Heart right ventricle (tissue), 16 donors: ENCODE measurements around the gene APOBEC4. TPM values are rescaled to one million over a fixed set of nuclear protein-coding genes. Genes with fewer than 3 reads are reported as not detected.

Source experiments
- ATAC-seq, 8 donors: fragments of 200-7000 bp; cut with Tn5 transposase; one replicate each; pipeline ENCODE4 v1.9.1; 2020; ENCODE audit warnings: mild to moderate bottlenecking in 8 of 8, moderate library complexity in 8 of 8, moderate number of reproducible peaks in 1 of 8
- DNase-seq, 2 donors: peaks; one replicate each; pipeline ENCODE4 v3.0.0-alpha.2; 2020
- H3K27ac ChIP-seq, 10 donors: fragments of 200-600 bp; sonication (generic) in 2 of 10; one replicate each; pipeline versions ENCODE4 v1.5.0 to v1.8.0; 2020 to 2022; ENCODE audit warnings: mild to moderate bottlenecking in 3 of 10
- H3K27me3 ChIP-seq, 7 donors: fragments of 200-600 bp; one replicate each; pipeline ENCODE4 v1.8.0; 2021 to 2022; ENCODE audit warnings: mild to moderate bottlenecking in 2 of 7
- H3K36me3 ChIP-seq, 9 donors: fragments of 200-600 bp; sonication (generic) in 1 of 9; one replicate each; pipeline versions ENCODE4 v1.5.0 to v1.8.0; 2020 to 2022; ENCODE audit warnings: mild to moderate bottlenecking in 2 of 9
- H3K4me1 ChIP-seq, 9 donors: fragments of 200-600 bp; sonication (generic) in 1 of 9; one replicate each; pipeline versions ENCODE4 v1.5.0 to v1.8.0; 2020 to 2022; ENCODE audit warnings: mild to moderate bottlenecking in 4 of 9
- H3K4me3 ChIP-seq, 10 donors: fragments of 200-600 bp; sonication (generic) in 2 of 10; one replicate each; pipeline versions ENCODE4 v1.5.0 to v1.8.0; 2020 to 2022; ENCODE audit warnings: mild to moderate bottlenecking in 7 of 10, moderate library complexity in 2 of 10
- H3K9me3 ChIP-seq, 11 donors: fragments of 200-600 bp in 10 of 11; sonication (generic) in 2 of 11; one replicate each; pipeline versions ENCODE4 v1.5.0 to v1.8.0; 2013 to 2022; ENCODE audit warnings: mild to moderate bottlenecking in 2 of 11, control low read depth in 1 of 11, moderate library complexity in 1 of 11
- WGBS, 2 donors: extraction: QIAGEN DNeasy Blood & Tissue Kit; methylation state at CpG; one replicate each; pipeline ENCODE4 v1.1.7; 2013; ENCODE audit warnings: inconsistent platforms in 1 of 2; 5-methylcytosine and 5-hydroxymethylcytosine counted together
- intact Hi-C, 10 donors: fragments of 100-400 bp; cut with DNase I; formaldehyde crosslinking; loops; one replicate each; pipeline versions ENCODE4 v1.11.1 to v1.14.2; 2022
- polyA plus RNA-seq, 2 donors: library from polyadenylated mRNA; stranded (reverse); fragments of 200-250 nt; gene quantifications; one replicate each; pipeline ENCODE4 v1.2.3, GENCODE V29; 2013
- total RNA-seq, 10 donors: library from RNA; stranded (reverse); fragmentation: NEBNext Ultra II Directional in 3 of 10; extraction: Animal tissue kit (Norgen Biotek cat#: 25700) in 3 of 10; gene quantifications; one replicate each; pipeline versions ENCODE4 v1.2.1 to v1.2.4, GENCODE V29; 2021 to 2023
- TF ChIP-seq, protein P1 (sequence below), 9 donors: fragments of 200-600 bp; sonication (generic) in 2 of 9; IDR thresholded peaks; one replicate each; pipeline versions ENCODE4 v1.5.0 to v1.8.0; 2021 to 2022; ENCODE audit warnings: antibody characterized with exemption in 9 of 9, mild to moderate bottlenecking in 5 of 9, moderate library complexity in 1 of 9
- donor health status: Arrhythmogenic right ventricular cardiomyopathy.
- donor health status: ischemic (EF 13 %, LVEDD 7.1; RV severe dilation, severe dysfunction).
- donor health status: healthy with polysubstance abuse.
- donor health status: DM: no; HTN: yes; CAD: no.
- donor health status: DM: no; HTN: no; CAD: no.
- donor health status: ischemic (EF 25% LVEDD 6.9; RV normal size, moderate dysfunction).
- donor health status: ischemic (EF 25% LVEDD 5.7; RV mildly dilated, moderate dysfunction).
- donor health status: healthy.
- donor health status: DM: yes; HTN: yes; CAD: no.
- donor health status: Ischemic cardiomyopathy.
- donor health status: ischemic (EF 35%, LVEDD 5.7; RV mildly dilated, moderate dysfunction).
- donor health status: nonischemic (EF 11% LVEDD 7.7; RV severe dilation, severe dysfunction).
- donor health status: DM: yes; HTN: yes; CAD: no.
- donor health status: PGD.
- donor health status: ischemic (EF 29% LVEDD 5.4; RV normal size, mild dysfunction).
- donor health status: nonischemic (EF 23%, LVEDD 6.1; RV moderate dilation, normal function).

The APOBEC4 gene
- total and polyA plus RNA-seq, 12 donors, result not detected

DNA sequence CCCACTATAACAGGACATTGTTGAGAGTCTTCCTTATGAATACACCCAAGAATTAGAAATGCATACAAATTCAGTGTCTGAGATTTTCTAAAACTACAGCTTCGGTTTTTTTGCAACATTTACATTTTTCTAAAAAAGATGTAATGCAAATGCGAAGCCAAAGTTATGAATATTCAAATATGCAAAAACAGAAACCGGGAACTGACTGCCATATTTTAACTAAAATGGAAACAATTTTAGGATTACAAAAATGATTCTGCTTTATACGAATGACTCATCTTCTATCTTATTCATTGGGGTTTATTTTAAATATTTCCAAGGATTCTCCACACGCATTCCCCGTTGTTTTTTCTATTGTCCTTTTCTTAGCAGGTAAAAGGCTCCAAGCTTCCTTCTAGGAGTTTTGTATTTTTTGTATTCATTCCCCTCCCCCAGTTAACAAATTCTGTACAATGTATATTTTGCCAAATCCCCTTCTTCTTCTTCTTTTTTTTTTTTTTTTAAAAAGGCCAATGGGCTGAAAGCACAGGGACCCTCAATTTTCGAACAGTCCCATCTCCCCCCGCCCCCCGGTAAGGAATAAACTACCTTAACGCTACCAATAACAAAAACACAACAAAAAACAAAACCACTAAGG, 18.6 kb downstream of the APOBEC4 start:
- peaks cover 0 to 35% (median 8%) of the 10 kb centered on the region in 9 donors for H3K36me3 ChIP-seq
- H3K4me3 ChIP-seq, result peak overlapping the region; percentile 67 to 92 (median 86)
- peak overlapping the region; percentile 68 to 98 (median 94) for H3K27ac ChIP-seq
- H3K27me3 ChIP-seq, result no peaks in the 10 kb centered on the region
- intact Hi-C loops, result loop anchor here in 6 of 10 donors (2.0 to 10.0 kb wide), 3 partner anchors 160 to 164 kb away; partner anchors contain the start of gene SMG7 (in 5 of the 6)
- ATAC-seq (no peak), DNase-seq (no peak)
- TF ChIP-seq, protein P1, sequence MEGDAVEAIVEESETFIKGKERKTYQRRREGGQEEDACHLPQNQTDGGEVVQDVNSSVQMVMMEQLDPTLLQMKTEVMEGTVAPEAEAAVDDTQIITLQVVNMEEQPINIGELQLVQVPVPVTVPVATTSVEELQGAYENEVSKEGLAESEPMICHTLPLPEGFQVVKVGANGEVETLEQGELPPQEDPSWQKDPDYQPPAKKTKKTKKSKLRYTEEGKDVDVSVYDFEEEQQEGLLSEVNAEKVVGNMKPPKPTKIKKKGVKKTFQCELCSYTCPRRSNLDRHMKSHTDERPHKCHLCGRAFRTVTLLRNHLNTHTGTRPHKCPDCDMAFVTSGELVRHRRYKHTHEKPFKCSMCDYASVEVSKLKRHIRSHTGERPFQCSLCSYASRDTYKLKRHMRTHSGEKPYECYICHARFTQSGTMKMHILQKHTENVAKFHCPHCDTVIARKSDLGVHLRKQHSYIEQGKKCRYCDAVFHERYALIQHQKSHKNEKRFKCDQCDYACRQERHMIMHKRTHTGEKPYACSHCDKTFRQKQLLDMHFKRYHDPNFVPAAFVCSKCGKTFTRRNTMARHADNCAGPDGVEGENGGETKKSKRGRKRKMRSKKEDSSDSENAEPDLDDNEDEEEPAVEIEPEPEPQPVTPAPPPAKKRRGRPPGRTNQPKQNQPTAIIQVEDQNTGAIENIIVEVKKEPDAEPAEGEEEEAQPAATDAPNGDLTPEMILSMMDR (IDR thresholded peaks at IDR 0.05), result no peak
- 1% methylated on average over 10 of the region's 10 CpGs for WGBS, 2 donors
- peaks cover 3 to 60% (median 54%) of the 10 kb centered on the region in 9 donors for H3K4me1 ChIP-seq
- H3K9me3 ChIP-seq, result no peaks in the 10 kb centered on the region

GRCh38 chr1:183633676-183634343, 19.3 kb downstream of the APOBEC4 start:
- 0 to 3% methylated on average over 1 of the region's 1 CpG for WGBS, 2 donors
- no peak for ATAC-seq
- H3K27ac ChIP-seq, result peak overlapping the region in 9 of 10 donors; percentile 92 to 98 (median 94)
- no peak for DNase-seq
- H3K36me3 ChIP-seq, result peaks cover 0 to 42% (median 15%) of the 10 kb centered on the region in 9 donors
- intact Hi-C loops, result loop anchor here in 4 of 10 donors (2.0 to 10.0 kb wide), 3 partner anchors 159 to 163 kb away; partner anchors contain the start of gene SMG7 (in 3 of the 4)
- peaks cover 3 to 67% (median 60%) of the 10 kb centered on the region in 9 donors for H3K4me1 ChIP-seq
- H3K9me3 ChIP-seq, result no peaks in the 10 kb centered on the region
- TF ChIP-seq, protein P1 (IDR thresholded peaks at IDR 0.05), result peak in 8 of 9 donors; percentile 6 to 60 (median 51)
- H3K27me3 ChIP-seq, result no peaks in the 10 kb centered on the region
- peak overlapping the region; percentile 67 to 92 (median 86) for H3K4me3 ChIP-seq

DNA sequence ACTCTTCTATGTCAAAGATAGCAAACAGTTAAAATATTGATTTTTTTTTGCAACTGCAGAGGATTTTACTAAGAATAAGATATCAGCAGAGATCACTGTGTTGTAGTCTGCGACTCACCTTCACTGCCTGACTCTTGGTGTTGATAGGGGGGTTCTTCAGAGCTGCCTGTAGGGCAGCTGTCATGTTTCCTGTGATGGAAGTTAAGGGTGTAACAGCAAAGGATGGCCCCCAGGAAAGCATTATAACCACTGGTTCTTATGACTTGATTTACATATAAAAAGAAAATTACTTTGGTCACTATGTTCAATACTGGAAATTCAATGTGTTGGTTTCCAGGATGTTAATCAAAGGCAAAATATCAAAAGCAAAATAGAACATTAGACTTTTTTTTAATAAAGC, 20.2 kb downstream of the APOBEC4 start:
- TF ChIP-seq, protein P1 (IDR thresholded peaks at IDR 0.05), result no peak
- intact Hi-C loops, result loop anchor here in 3 of 10 donors (5.0 to 10.0 kb wide), 2 partner anchors 158 to 161 kb away; partner anchors contain the start of gene SMG7 (in 3 of the 3)
- Histone ChIP-seq H3K27me3 (no peaks in the 10 kb centered on the region), H3K4me1 (peaks cover 3 to 73% (median 60%) of the 10 kb centered on the region in 9 donors), H3K36me3 (peaks cover 0 to 51% (median 23%) of the 10 kb centered on the region in 9 donors), H3K27ac (peak overlapping the region in 7 of 10 donors; percentile 2 to 98 (median 94)), H3K4me3 (peak overlapping the region in 9 of 10 donors; percentile 67 to 87 (median 85)), H3K9me3 (no peaks in the 10 kb centered on the region)
- WGBS, 2 donors, result 21 to 27% methylated on average over 1 of the region's 1 CpG
- ATAC-seq (no peak), DNase-seq (no peak)

DNA sequence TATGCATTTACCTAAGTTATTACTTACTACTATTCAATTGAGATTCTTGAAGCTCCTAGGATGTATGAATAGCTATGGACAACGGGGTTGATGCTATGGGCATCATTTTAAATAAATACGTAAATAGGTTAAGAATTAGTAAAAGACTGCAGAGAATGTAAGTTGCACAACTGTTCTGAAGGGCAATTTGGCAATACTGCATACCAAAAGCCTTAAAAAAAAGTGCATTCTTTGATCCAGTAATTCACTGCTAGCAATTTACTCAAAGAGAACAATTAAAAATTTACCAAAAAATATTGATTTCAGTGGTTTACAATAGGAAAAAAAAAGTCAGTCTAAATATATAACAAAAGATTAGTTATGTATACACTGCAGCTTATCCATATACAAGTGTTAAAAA, 21.0 kb downstream of the APOBEC4 start:
- Histone ChIP-seq H3K4me1 (peaks cover 3 to 79% (median 58%) of the 10 kb centered on the region in 9 donors), H3K4me3 (peak overlapping the region in 7 of 10 donors; percentile 71 to 87 (median 86)), H3K36me3 (peaks cover 0 to 59% (median 28%) of the 10 kb centered on the region in 9 donors), H3K27ac (peak overlapping the region in 6 of 10 donors; percentile 2 to 98 (median 94)), H3K27me3 (no peaks in the 10 kb centered on the region), H3K9me3 (no peaks in the 10 kb centered on the region)
- TF ChIP-seq, protein P1 (IDR thresholded peaks at IDR 0.05), result no peak
- ATAC-seq (no peak), DNase-seq (no peak)
- intact Hi-C loops, result loop anchor here in 3 of 10 donors (5.0 to 10.0 kb wide), 2 partner anchors 157 to 160 kb away; partner anchors contain the start of gene SMG7 (in 3 of the 3)
- WGBS, 2 donors, result 49 to 51% methylated on average over 2 of the region's 2 CpGs
